Loucy (cell line): ENCODE data around the gene SCARB1.

ENCODE experiments used
- H2AFZ ChIP-seq: fragments of 200-600 bp; sonication (generic); 2 replicates; pipeline ENCODE4 v1.6.0; 2016; ENCODE audit warnings: antibody characterized with exemption, mild to moderate bottlenecking, low read length, moderate library complexity
- H3F3A ChIP-seq: fragments of 200-600 bp; 2 replicates; pipeline ENCODE4 v1.6.0; 2016; ENCODE audit warnings: antibody characterized with exemption, low read depth, mild to moderate bottlenecking
- H3K27me3 ChIP-seq: fragments of 200-600 bp; sonication (generic); 2 replicates; pipeline ENCODE4 v1.6.1; 2014; ENCODE audit warnings: low read length, mild to moderate bottlenecking; ENCODE audit not compliant: insufficient read depth, poor library complexity, severe bottlenecking
- H3K36me3 ChIP-seq: fragments of 200-600 bp; sonication (generic); 2 replicates; pipeline ENCODE4 v1.6.1; 2016; ENCODE audit warnings: low read length; ENCODE audit not compliant: insufficient read depth
- H3K4me1 ChIP-seq: fragments of 200-600 bp; sonication (generic); 2 replicates; pipeline ENCODE4 v1.5.1; 2014; ENCODE audit warnings: low read length, mild to moderate bottlenecking; ENCODE audit not compliant: insufficient read depth, poor library complexity, severe bottlenecking
- H3K4me2 ChIP-seq: fragments of 200-600 bp; sonication (generic); 2 replicates; pipeline ENCODE4 v1.6.0; 2014; ENCODE audit warnings: antibody characterized with exemption, low read length, low read depth, mild to moderate bottlenecking; ENCODE audit not compliant: poor library complexity, severe bottlenecking
- H3K4me3 ChIP-seq: fragments of 200-600 bp; sonication (generic); 2 replicates; pipeline ENCODE4 v1.5.1; 2014; ENCODE audit warnings: low read length, mild to moderate bottlenecking, mixed read lengths; ENCODE audit not compliant: poor library complexity, severe bottlenecking
- H3K79me2 ChIP-seq: fragments of 200-600 bp; sonication (generic); 2 replicates; pipeline ENCODE4 v1.6.1; 2014; ENCODE audit warnings: low read length; ENCODE audit not compliant: insufficient read depth
- H3K9ac ChIP-seq: fragments of 200-600 bp; sonication (generic); 2 replicates; pipeline ENCODE4 v1.6.0; 2014; ENCODE audit warnings: mild to moderate bottlenecking, low read depth, low read length, moderate library complexity; ENCODE audit not compliant: poor library complexity, severe bottlenecking
- H3K9me2 ChIP-seq: fragments of 200-600 bp; sonication (generic); replicated peaks from 2 replicates; pipeline ENCODE4 v1.6.1; 2016; ENCODE audit warnings: low read depth, low read length, mixed read lengths
- H3K9me3 ChIP-seq: fragments of 200-600 bp; sonication (generic); 2 replicates; pipeline ENCODE4 v1.6.1; 2014; ENCODE audit warnings: mild to moderate bottlenecking, antibody characterized with exemption, low read length, low read depth; ENCODE audit not compliant: insufficient read depth
- H4K20me1 ChIP-seq: fragments of 200-600 bp; sonication (generic); 2 replicates; pipeline ENCODE4 v1.6.0; 2014; ENCODE audit warnings: antibody characterized with exemption, low read length, mild to moderate bottlenecking; ENCODE audit not compliant: insufficient read depth, poor library complexity, severe bottlenecking
- EZH2phosphoT487 ChIP-seq: fragments of 200-600 bp; IDR thresholded peaks from 2 replicates; pipeline ENCODE4 v1.6.1; 2018; ENCODE audit warnings: antibody characterized with exemption, mild to moderate bottlenecking, moderate library complexity, borderline replicate concordance
- TF ChIP-seq, protein P1 (sequence below): fragments of 200-600 bp; sonication (generic); conservative IDR thresholded peaks from 2 replicates; pipeline ENCODE4 v1.5.1; 2014; ENCODE audit warnings: mild to moderate bottlenecking, antibody characterized with exemption, low read length

Gene SCARB1

DNA sequence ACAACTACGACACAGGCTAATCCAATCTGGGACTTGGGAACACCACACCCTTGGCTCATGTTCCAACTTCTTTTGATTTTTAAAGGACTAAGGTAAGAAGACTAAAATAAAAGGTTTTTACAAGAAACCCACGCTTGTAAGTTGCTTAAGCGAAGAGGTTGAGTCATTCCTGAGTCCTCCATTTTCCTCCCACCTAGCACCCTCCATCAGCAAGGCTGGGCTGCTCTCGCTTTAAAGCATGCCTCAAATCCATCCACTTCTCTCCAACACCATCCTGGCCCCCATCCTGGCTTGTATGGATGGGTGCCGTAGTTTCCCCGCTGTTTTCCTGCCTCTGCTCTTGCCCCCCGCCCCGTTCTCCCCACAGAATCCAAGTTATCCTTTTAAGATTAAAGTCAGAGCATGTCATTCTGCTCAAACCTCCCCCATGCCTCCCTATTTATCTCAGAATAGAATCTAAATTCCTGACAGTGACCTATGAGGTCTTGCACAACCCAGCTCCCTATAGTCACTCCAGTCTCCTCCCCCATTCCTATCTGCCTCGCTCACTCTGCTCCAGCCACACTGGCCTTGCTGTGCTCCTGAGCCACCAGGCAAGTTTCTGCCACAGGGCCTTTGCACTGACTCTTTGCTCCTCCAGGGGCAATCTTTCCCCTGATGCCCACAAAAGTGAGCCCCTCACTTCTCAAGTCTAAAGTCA, 34.5 kb downstream of the SCARB1 start:
- H3K9me3 ChIP-seq = no peaks in the 10 kb centered on the region
- no peak overlapping the region for H3K4me2 ChIP-seq
- no peak overlapping the region for H3K9ac ChIP-seq
- no peaks in the 10 kb centered on the region for H3K79me2 ChIP-seq
- no peaks in the 10 kb centered on the region for H3F3A ChIP-seq
- no peak for TF ChIP-seq EZH2phosphoT487
- TF ChIP-seq, protein P1, sequence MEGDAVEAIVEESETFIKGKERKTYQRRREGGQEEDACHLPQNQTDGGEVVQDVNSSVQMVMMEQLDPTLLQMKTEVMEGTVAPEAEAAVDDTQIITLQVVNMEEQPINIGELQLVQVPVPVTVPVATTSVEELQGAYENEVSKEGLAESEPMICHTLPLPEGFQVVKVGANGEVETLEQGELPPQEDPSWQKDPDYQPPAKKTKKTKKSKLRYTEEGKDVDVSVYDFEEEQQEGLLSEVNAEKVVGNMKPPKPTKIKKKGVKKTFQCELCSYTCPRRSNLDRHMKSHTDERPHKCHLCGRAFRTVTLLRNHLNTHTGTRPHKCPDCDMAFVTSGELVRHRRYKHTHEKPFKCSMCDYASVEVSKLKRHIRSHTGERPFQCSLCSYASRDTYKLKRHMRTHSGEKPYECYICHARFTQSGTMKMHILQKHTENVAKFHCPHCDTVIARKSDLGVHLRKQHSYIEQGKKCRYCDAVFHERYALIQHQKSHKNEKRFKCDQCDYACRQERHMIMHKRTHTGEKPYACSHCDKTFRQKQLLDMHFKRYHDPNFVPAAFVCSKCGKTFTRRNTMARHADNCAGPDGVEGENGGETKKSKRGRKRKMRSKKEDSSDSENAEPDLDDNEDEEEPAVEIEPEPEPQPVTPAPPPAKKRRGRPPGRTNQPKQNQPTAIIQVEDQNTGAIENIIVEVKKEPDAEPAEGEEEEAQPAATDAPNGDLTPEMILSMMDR = no peak
- no peaks in the 10 kb centered on the region for H3K9me2 ChIP-seq
- H3K4me1 ChIP-seq = no peaks in the 10 kb centered on the region
- no peaks in the 10 kb centered on the region for H3K36me3 ChIP-seq
- H4K20me1 ChIP-seq = no peaks in the 10 kb centered on the region
- no peak overlapping the region for H2AFZ ChIP-seq
- H3K27me3 ChIP-seq = no peaks in the 10 kb centered on the region
- no peak overlapping the region for H3K4me3 ChIP-seq

DNA sequence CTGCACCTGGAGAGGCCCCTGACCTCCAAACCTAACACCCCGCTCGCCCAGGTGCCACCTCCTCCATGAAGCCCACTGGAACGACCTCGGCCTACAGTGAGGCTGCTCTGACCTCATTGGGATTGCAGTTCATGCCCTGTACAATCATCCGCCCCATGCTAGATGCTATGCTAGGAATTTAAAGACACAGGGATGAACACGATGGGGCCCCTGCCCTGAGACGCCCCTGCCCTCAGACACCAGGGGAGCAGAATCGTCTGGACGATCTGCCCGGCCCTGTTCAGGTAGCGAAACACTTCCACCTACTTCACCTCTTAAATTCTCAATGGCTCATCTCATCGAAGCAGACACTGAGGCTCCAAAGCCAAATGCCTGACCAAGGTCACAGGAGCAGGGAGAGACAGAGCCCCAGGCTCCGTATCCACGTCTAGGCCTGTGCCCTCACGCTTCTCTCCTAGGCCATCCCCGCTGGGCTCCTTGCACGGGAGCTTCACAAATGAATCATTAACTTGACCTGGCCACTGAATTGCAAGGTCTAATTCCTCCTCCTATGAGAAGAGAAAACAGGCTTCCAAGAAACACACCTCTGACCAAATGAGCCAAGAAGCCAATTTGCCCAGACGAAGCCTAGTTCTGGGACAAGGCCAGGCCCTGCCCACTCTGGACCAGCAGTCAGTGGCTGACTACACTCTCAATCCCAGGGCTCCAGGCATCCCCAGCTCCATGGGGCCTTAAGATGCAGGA, 35.2 kb downstream of the SCARB1 start:
- H3K79me2 ChIP-seq = no peaks in the 10 kb centered on the region
- H3K36me3 ChIP-seq = no peaks in the 10 kb centered on the region
- no peaks in the 10 kb centered on the region for H3F3A ChIP-seq
- no peak overlapping the region for H2AFZ ChIP-seq
- H3K4me3 ChIP-seq = no peak overlapping the region
- H3K9me3 ChIP-seq = no peaks in the 10 kb centered on the region
- no peak for TF ChIP-seq EZH2phosphoT487
- TF ChIP-seq, protein P1 = no peak
- no peaks in the 10 kb centered on the region for H3K27me3 ChIP-seq
- H3K9ac ChIP-seq = no peak overlapping the region
- no peaks in the 10 kb centered on the region for H3K9me2 ChIP-seq
- no peaks in the 10 kb centered on the region for H4K20me1 ChIP-seq
- H3K4me1 ChIP-seq = no peaks in the 10 kb centered on the region
- H3K4me2 ChIP-seq = no peak overlapping the region

DNA sequence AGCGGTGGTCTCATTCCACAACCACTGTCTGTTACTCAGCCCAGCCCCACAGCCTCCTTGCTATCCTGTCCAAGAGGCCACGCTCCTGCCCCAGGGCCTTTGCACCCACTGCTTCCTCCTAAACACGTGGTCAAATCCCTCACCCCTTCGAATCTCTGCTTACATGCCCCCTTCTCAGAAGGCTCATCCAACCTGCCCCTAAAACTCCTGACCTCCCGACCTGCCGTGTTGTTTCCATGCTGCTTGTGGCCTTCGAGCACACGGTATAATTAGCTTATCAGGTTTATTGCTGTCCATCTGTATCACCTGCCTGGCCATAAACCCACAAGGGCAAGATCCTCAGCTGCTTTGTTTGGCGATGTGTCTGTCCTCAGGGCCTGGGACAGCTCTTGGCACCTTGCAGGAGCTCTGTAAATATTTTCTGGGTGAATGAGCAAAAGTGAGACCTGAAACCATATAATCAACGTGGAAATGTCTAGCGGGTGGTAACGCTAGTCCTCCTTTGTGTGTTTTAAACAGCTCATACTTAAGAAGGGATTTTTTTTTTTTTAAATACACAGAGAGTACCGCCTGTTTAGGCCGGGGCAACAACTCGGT, 36.0 kb downstream of the SCARB1 start:
- H3K4me3 ChIP-seq = no peak overlapping the region
- H3K27me3 ChIP-seq = no peaks in the 10 kb centered on the region
- H3K79me2 ChIP-seq = no peaks in the 10 kb centered on the region
- H3K9me2 ChIP-seq = no peaks in the 10 kb centered on the region
- no peaks in the 10 kb centered on the region for H3F3A ChIP-seq
- H4K20me1 ChIP-seq = no peaks in the 10 kb centered on the region
- no peak overlapping the region for H3K9ac ChIP-seq
- no peak overlapping the region for H2AFZ ChIP-seq
- no peaks in the 10 kb centered on the region for H3K4me1 ChIP-seq
- TF ChIP-seq EZH2phosphoT487 = no peak
- TF ChIP-seq, protein P1 = no peak
- H3K4me2 ChIP-seq = no peak overlapping the region
- no peaks in the 10 kb centered on the region for H3K36me3 ChIP-seq
- no peaks in the 10 kb centered on the region for H3K9me3 ChIP-seq
